ENCODE results near the gene UCHL5.
A peak's percentile ranks its signal among the peaks of the same experiment; 100 is the strongest.

The UCHL5 gene

GRCh38 chr1:193068013-193068412, 8.9 kb upstream of the UCHL5 start:
- H3K4me3 ChIP-seq (ENCODE audit: low read depth, low read length) = no peak overlapping the region
- no peak for DNase-seq (ENCODE audit: low read depth)
- TF ChIP-seq CTCF (IDR thresholded peaks at IDR 0.05; ENCODE audit: low read depth, low read length, missing control alignments) = no peak
- in situ Hi-C loops (cut with HindIII; ENCODE audit: low sequenced_read_pairs) = no loop called here

GRCh38 chr1:193066606-193067005, 7.4 kb upstream of the UCHL5 start:
- DNase-seq (ENCODE audit: low read depth) = no peak
- no peak for TF ChIP-seq CTCF (IDR thresholded peaks at IDR 0.05; ENCODE audit: low read depth, low read length, missing control alignments)
- in situ Hi-C loops (cut with HindIII; ENCODE audit: low sequenced_read_pairs) = no loop called here
- H3K4me3 ChIP-seq (ENCODE audit: low read depth, low read length) = no peak overlapping the region

- TF ChIP-seq CTCF (IDR thresholded peaks at IDR 0.05; ENCODE audit: low read depth, low read length, missing control alignments) = no peak
- no peak overlapping the region for H3K4me3 ChIP-seq (ENCODE audit: low read depth, low read length)
- in situ Hi-C loops (cut with HindIII; ENCODE audit: low sequenced_read_pairs) = no loop called here
- DNase-seq (ENCODE audit: low read depth) = no peak
These were observed 6.8 kb upstream of the UCHL5 start for GRCh38 chr1:193065954-193066353.

GRCh38 chr1:193062698-193063463, 3.7 kb upstream of the UCHL5 start:
- no peak for DNase-seq (ENCODE audit: low read depth)
- in situ Hi-C loops (cut with HindIII; ENCODE audit: low sequenced_read_pairs) = no loop called here
- no peak overlapping the region for H3K4me3 ChIP-seq (ENCODE audit: low read depth, low read length)
- TF ChIP-seq CTCF (IDR thresholded peaks at IDR 0.05; ENCODE audit: low read depth, low read length, missing control alignments) = no peak

GRCh38 chr1:193060938-193061337, 1.8 kb upstream of the UCHL5 start:
- peak overlapping the region; percentile 92 for H3K4me3 ChIP-seq (ENCODE audit: low read depth, low read length)
- in situ Hi-C loops (cut with HindIII; ENCODE audit: low sequenced_read_pairs) = no loop called here
- no peak for TF ChIP-seq CTCF (IDR thresholded peaks at IDR 0.05; ENCODE audit: low read depth, low read length, missing control alignments)
- DNase-seq (ENCODE audit: low read depth) = no peak

- TF ChIP-seq CTCF (IDR thresholded peaks at IDR 0.05; ENCODE audit: low read depth, low read length, missing control alignments) = no peak
- no peak for DNase-seq (ENCODE audit: low read depth)
- in situ Hi-C loops (cut with HindIII; ENCODE audit: low sequenced_read_pairs) = no loop called here
- peak overlapping the region; percentile 92 for H3K4me3 ChIP-seq (ENCODE audit: low read depth, low read length)
These were observed 1.2 kb upstream of the UCHL5 start for GRCh38 chr1:193060406-193060805.
